Central memory CD8-positive, alpha-beta T cell (primary cell): Measurements from ENCODE around the gene PDIA3.
"Not testable (repeated sequence)": the region's sequence is repeated elsewhere in the genome, so short reads cannot be mapped to it uniquely, and the experiment has no call there.

Experiments
- ATAC-seq: fragments of 150-1000 bp; cut with Tn5 transposase; replicated peaks from 2 replicates; pipeline ENCODE4 v1.10.0; 2022; ENCODE audit warnings: mild to moderate bottlenecking, moderate FRiP score, moderate number of reproducible peaks; ENCODE audit not compliant: poor library complexity, severe bottlenecking; ENCODE audit errors: extremely low read depth
- DNase-seq, 2 donors: peaks; one replicate each; pipeline ENCODE4 v3.0.0; 2021; ENCODE audit warnings: low spot score in 2 of 2
- H3K27ac Mint-ChIP-seq: one replicate; pipeline ENCODE4 v1.8.0; 2022; ENCODE audit warnings: low read depth, mild to moderate bottlenecking, moderate library complexity, mixed read lengths
- H3K27me3 Mint-ChIP-seq: one replicate; pipeline ENCODE4 v1.8.0; 2022; ENCODE audit warnings: mixed read lengths
- H3K36me3 Mint-ChIP-seq: one replicate; pipeline ENCODE4 v1.8.0; 2022; ENCODE audit warnings: mild to moderate bottlenecking, moderate library complexity, mixed read lengths; ENCODE audit not compliant: insufficient read depth
- H3K4me1 Mint-ChIP-seq: one replicate; pipeline ENCODE4 v1.8.0; 2022; ENCODE audit warnings: mixed read lengths
- H3K4me3 Mint-ChIP-seq: one replicate; pipeline ENCODE4 v1.8.0; 2022; ENCODE audit warnings: mild to moderate bottlenecking, moderate library complexity, mixed read lengths
- H3K9me3 Mint-ChIP-seq: one replicate; pipeline ENCODE4 v1.8.0; 2022; ENCODE audit warnings: mixed read lengths

PDIA3 gene

DNA sequence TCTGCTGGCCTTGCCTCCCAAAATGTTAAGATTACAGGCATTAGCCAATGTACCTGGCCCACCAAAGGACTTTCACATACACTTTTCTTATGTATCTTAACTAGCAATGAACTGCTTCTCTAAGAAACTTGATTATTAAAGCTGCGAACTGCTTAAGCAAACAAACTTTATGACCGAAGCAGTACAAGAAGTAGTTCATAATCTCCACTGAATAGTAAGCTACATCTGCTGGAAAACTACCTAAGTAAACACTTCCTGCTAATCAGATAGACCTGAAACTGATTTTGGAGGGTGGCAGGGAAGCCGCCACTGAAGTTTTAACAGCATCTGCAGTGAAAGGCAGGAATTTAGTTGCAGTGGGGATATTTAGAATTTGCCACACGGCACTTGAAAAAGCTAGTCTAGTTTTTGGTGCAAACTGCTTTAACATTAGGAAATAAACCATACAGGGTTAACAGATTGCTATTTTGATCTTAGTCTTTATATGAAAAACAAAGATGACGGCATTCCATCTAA lies 62.3 kb downstream of the PDIA3 start:
- H3K27me3 Mint-ChIP-seq = no peaks in the 10 kb centered on the region
- no peaks in the 10 kb centered on the region for H3K9me3 Mint-ChIP-seq
- ATAC-seq (no peak), DNase-seq (no peak)
- no peak overlapping the region for H3K4me3 Mint-ChIP-seq
- H3K27ac Mint-ChIP-seq = no peak overlapping the region
- H3K36me3 Mint-ChIP-seq = peaks cover 81% of the 10 kb centered on the region
- peaks cover 6% of the 10 kb centered on the region for H3K4me1 Mint-ChIP-seq

DNA sequence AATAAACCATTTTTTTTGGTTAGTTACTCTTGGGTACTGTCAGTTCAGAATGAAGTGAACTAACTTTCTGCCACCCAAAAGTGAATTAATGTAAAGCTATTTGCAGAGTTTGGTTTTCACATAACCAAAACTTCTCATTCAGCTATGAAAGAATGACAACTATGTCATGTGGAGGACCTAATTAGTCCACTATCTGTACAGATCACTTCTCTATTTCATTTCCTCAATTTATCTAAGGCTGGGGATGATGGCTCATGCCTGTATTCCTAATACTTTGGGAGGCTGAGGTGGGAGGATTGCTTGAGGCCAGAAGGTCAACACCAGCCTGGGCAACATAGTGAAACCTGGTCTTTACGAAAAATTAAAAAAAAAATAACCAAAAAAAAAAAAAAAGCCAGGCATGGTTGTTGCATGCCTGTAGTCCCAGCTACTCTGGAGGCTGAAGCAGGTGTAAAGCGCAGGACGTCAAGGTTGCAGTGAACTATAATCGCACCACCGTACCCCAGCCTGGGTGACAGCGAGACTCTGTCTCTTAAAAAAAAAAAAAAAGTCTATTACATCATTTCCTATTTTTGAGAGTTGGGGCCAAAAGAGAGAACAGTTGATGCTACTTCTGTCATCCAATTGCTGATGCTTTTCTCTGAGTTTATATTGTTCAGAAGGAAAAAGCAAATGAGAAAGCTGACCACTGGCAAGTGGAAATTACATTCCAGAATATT lies 62.9 kb downstream of the PDIA3 start:
- Mint-ChIP-seq H3K9me3 (no peaks in the 10 kb centered on the region), H3K27me3 (no peaks in the 10 kb centered on the region), H3K36me3 (peaks cover 83% of the 10 kb centered on the region), H3K27ac (peak overlapping the region; percentile 64), H3K4me1 (peaks cover 6% of the 10 kb centered on the region), H3K4me3 (no peak overlapping the region)
- DNase-seq = no peak
- no peak for ATAC-seq

DNA sequence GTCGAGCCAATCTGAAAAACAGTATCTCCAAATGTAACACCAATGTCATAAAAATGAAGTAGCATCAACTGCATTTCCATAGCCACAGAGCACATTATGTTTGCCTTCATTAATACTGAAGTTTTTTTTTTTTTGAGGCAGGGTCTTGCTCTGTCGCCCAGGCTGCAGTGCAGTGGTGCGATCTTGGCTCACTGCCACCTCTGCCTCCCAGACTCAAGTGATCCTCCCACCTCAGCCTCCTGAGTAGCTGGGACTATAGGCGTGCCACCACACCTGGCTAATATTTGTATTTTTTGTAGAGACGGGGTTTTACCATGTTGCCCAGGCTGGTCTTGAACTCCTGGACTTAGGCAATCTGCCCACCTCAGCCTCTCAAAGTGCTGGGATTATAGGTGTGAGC lies 68.8 kb downstream of the PDIA3 start:
- not testable (repeated sequence) for H3K9me3 Mint-ChIP-seq, H3K27ac Mint-ChIP-seq, H3K27me3 Mint-ChIP-seq, H3K4me3 Mint-ChIP-seq, ATAC-seq, DNase-seq
- Mint-ChIP-seq H3K4me1 (peaks cover 19% of the 10 kb centered on the region), H3K36me3 (peaks cover 74% of the 10 kb centered on the region)

DNA sequence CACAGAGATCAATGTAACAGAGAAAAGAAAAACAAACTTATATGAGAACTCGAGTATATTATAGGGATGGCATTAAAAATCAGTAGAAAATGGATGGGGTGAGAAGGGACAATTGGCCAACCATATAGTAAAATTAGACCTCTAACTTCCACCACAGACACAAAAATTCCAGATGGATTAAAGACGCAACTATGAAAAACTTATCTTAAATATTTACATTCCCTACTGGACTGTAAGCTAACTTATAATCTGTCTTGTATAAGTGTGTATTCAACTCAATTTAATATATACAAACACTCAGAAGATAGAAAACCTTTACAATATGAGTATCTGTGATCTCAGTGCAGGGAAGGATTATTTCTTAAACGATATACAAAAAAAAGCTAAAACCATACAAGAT lies 75.3 kb downstream of the PDIA3 start:
- Mint-ChIP-seq H3K4me3 (peak overlapping the region; percentile 53), H3K27ac (peak overlapping the region; percentile 69), H3K36me3 (peaks cover 26% of the 10 kb centered on the region), H3K9me3 (no peaks in the 10 kb centered on the region), H3K27me3 (no peaks in the 10 kb centered on the region), H3K4me1 (peaks cover 30% of the 10 kb centered on the region)
- no peak for DNase-seq
- ATAC-seq = no peak
